Thyroid gland (tissue), 4 donors: ENCODE data around the gene ANTXR1. TPM values are rescaled to one million over a fixed set of nuclear protein-coding genes. Genes with fewer than 3 reads are reported as not detected.

ENCODE experiments used
- DNase-seq, 2 donors: peaks; one replicate each; pipeline ENCODE4 v3.0.0-alpha.2; 2019
- H3K27ac ChIP-seq, 3 donors: fragments of 200-600 bp; sonication (generic); 1 replicate in 2 of 3; 2 replicates in 1 of 3; pipeline ENCODE4 v1.5.1; 2016 to 2019; ENCODE audit warnings: mild to moderate bottlenecking in 1 of 3, moderate library complexity in 1 of 3
- H3K27me3 ChIP-seq: fragments of 200-600 bp; sonication (generic); one replicate; pipeline ENCODE4 v1.5.1; 2019
- H3K36me3 ChIP-seq, 2 donors: fragments of 200-600 bp; sonication (generic); one replicate each; pipeline ENCODE4 v1.5.1; 2016 to 2019
- H3K4me1 ChIP-seq, 2 donors: fragments of 200-600 bp; sonication (generic); one replicate each; pipeline ENCODE4 v1.5.1; 2017 to 2019
- H3K4me3 ChIP-seq, 3 donors: fragments of 200-600 bp; sonication (generic); replicated peaks in 1 of 3; 1 replicate in 2 of 3; 2 replicates in 1 of 3; pipeline ENCODE4 v1.5.1; 2016; ENCODE audit warnings: mild to moderate bottlenecking in 1 of 3
- H3K9me3 ChIP-seq: fragments of 200-600 bp; sonication (generic); one replicate; pipeline ENCODE4 v1.5.1; 2017
- POLR2A ChIP-seq, 2 donors: fragments of 450-650 bp; IDR thresholded peaks; one replicate each; pipeline ENCODE4 v1.6.1; 2017; ENCODE audit warnings: antibody characterized with exemption in 2 of 2, mild to moderate bottlenecking in 2 of 2, moderate library complexity in 1 of 2
- WGBS, 2 donors: methylation state at CpG; one replicate each; pipeline ENCODE4 v1.1.5; 2017; 5-methylcytosine and 5-hydroxymethylcytosine counted together
- intact Hi-C: fragments of 100-400 bp; cut with DNase I; formaldehyde crosslinking; loops from one replicate; pipeline ENCODE4 v1.15.1; 2023
- total RNA-seq, 4 donors: library from RNA; depleted of rRNA; stranded (reverse); fragments of >200 nt; gene quantifications; one replicate each; pipeline ENCODE4 v1.2.3, GENCODE V29; 2016
- TF ChIP-seq, protein P1 (sequence below), 6 experiments: fragments of 200-600 bp in 3 of 6; fragments of 450-650 bp in 3 of 6; sonication (generic) in 3 of 6; IDR thresholded peaks; one replicate each; pipeline ENCODE4 v1.5.1; 2016 to 2019; ENCODE audit warnings: antibody characterized with exemption in 6 of 6, mild to moderate bottlenecking in 2 of 6, inconsistent platforms in 1 of 6, moderate library complexity in 1 of 6

ANTXR1 gene
- total RNA-seq, 4 donors from 2014 or later: 56.4 to 103 (median 79.3) TPM

DNA sequence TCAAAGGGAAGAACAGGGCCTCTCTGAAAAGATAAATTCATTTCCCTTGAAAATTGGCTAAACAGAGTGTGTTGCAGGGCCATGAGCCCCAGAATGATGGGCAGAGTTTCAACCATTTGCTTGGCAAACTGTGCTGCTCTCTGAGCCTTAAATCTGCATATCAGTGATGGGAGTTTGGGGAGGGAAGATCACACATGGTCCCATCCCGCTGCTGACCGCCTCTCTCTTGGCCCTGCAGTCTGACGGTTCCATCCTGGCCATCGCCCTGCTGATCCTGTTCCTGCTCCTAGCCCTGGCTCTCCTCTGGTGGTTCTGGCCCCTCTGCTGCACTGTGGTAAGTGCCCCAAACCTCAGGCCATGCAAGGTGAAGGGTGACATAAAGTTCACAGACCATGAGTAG is 139.0 kb downstream of the ANTXR1 start:
- no peak for DNase-seq
- intact Hi-C loops: loop anchor here (10.0 kb wide), 1 partner anchor 137 kb away; the partner anchor contains the start of gene ANTXR1

DNA sequence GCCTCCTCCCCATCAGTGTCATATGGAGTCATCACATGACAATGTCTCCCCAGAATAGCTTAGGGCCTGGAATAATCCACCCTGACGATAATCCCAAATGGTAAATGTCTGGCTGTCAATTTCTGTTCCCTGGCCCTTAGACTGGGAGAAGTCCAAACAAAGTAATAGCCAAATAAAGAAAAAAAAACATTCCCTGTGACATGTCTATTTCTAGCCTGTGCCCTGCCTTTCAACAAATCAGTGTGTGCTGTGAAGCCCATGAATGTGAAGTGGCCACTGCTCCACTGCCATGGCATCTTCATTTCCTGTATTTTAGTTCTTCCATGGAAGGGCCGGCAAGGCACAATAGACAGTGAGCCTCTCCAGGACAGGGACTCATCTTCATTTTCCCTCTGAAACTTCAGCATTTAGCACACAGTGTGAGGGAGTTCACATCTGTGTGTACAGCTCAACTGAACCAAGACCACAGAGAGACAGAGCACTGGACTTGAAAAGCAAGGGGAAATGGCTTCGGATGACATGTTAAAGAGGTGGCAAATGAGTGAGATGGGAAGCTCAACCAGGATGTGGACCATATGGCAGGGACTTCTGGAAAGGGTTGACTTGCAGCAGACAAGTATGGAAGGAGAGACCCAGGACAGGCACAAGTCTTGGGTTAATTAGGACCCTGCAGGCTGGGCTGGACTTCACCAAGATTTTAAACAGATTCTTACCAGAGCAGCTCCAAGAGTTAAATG is 140.0 kb downstream of the ANTXR1 start:
- no peaks in the 10 kb centered on the region for H3K27me3 ChIP-seq
- DNase-seq: no peak
- H3K36me3 ChIP-seq: no peaks in the 10 kb centered on the region
- 84 to 86% methylated on average over 3 of the region's 3 CpGs for WGBS, 2 donors
- TF ChIP-seq, protein P1, sequence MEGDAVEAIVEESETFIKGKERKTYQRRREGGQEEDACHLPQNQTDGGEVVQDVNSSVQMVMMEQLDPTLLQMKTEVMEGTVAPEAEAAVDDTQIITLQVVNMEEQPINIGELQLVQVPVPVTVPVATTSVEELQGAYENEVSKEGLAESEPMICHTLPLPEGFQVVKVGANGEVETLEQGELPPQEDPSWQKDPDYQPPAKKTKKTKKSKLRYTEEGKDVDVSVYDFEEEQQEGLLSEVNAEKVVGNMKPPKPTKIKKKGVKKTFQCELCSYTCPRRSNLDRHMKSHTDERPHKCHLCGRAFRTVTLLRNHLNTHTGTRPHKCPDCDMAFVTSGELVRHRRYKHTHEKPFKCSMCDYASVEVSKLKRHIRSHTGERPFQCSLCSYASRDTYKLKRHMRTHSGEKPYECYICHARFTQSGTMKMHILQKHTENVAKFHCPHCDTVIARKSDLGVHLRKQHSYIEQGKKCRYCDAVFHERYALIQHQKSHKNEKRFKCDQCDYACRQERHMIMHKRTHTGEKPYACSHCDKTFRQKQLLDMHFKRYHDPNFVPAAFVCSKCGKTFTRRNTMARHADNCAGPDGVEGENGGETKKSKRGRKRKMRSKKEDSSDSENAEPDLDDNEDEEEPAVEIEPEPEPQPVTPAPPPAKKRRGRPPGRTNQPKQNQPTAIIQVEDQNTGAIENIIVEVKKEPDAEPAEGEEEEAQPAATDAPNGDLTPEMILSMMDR (IDR thresholded peaks at IDR 0.05): no peak
- no peak for TF ChIP-seq POLR2A (IDR thresholded peaks at IDR 0.05)
- no peaks in the 10 kb centered on the region for H3K9me3 ChIP-seq
- H3K4me1 ChIP-seq: peaks cover 5 to 34% of the 10 kb centered on the region in 2 donors
- H3K4me3 ChIP-seq: no peak overlapping the region
- H3K27ac ChIP-seq: peak overlapping the region in 1 of 3 donors; percentile 3
- intact Hi-C loops: loop anchor here (10.0 kb wide), 1 partner anchor 138 kb away; the partner anchor contains the start of gene ANTXR1

More for the DNA sequence above, 139.0 kb downstream of the ANTXR1 start:
- no peak for TF ChIP-seq POLR2A (IDR thresholded peaks at IDR 0.05)
- TF ChIP-seq, protein P1 (IDR thresholded peaks at IDR 0.05): no peak
- Histone ChIP-seq H3K27ac (peak overlapping the region in 2 of 3 donors; percentile 6 to 29), H3K4me3 (no peak overlapping the region), H3K9me3 (no peaks in the 10 kb centered on the region), H3K4me1 (peaks cover 5 to 34% of the 10 kb centered on the region in 2 donors), H3K27me3 (no peaks in the 10 kb centered on the region), H3K36me3 (no peaks in the 10 kb centered on the region)
- WGBS, 2 donors: 85 to 90% methylated on average over 4 of the region's 4 CpGs

DNA sequence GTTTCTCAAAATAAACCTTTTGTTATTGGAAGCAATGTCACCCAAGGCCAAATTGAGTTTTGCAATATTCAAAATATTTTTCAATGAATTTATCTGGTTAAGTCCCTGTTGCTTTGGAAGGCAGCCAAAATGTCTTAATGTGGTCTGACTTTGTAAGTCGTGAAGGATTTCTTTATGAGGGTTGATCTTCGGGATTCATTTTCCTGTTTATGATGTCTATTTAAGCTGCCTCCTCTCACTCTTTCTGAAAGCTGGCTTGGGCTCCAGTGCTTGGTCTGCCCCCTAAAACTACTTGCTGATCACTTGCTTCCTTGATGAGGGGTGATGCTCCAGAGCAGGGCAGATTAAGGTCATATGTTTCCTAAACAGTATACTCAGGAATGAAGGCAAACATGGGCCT is 141.1 kb downstream of the ANTXR1 start:
- 32 to 48% methylated on average over 2 of the region's 2 CpGs for WGBS, 2 donors
- Histone ChIP-seq H3K4me3 (no peak overlapping the region), H3K36me3 (no peaks in the 10 kb centered on the region), H3K9me3 (no peaks in the 10 kb centered on the region), H3K4me1 (peaks cover 5 to 34% of the 10 kb centered on the region in 2 donors), H3K27me3 (no peaks in the 10 kb centered on the region), H3K27ac (no peak overlapping the region)
- TF ChIP-seq, protein P1 (IDR thresholded peaks at IDR 0.05): no peak
- no peak for TF ChIP-seq POLR2A (IDR thresholded peaks at IDR 0.05)
- intact Hi-C loops: loop anchor here (10.0 kb wide), 1 partner anchor 139 kb away; the partner anchor contains the start of gene ANTXR1
- DNase-seq: no peak

DNA sequence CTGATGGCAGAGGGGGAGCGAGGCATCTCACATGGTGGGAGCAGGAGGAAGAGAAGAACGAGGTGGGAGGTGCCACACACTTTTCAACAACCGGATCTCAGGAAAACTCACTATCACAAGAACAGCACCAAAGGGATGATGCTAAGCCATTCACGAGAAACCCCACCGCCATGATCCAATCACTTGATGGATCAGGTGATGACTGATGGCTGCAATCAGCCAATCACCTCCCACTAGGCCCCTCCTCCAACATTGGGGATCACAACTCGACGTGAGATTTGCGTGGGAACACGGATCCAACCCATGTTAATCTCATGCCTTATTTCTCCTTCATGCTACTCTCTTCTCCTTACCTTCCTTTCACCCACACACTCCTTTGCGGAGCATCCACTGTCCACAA is 143.6 kb downstream of the ANTXR1 start:
- no peak overlapping the region for H3K27ac ChIP-seq
- intact Hi-C loops: loop anchor here (10.0 kb wide), 1 partner anchor 142 kb away; the partner anchor contains the start of gene ANTXR1
- WGBS, 2 donors: 95 to 96% methylated on average over 10 of the region's 10 CpGs

More for the DNA sequence above, 143.6 kb downstream of the ANTXR1 start:
- H3K4me3 ChIP-seq: no peak overlapping the region
- H3K36me3 ChIP-seq: no peaks in the 10 kb centered on the region
- H3K9me3 ChIP-seq: no peaks in the 10 kb centered on the region
- H3K4me1 ChIP-seq: peaks cover 0 to 42% of the 10 kb centered on the region in 2 donors
- no peak for TF ChIP-seq POLR2A (IDR thresholded peaks at IDR 0.05)
- TF ChIP-seq, protein P1 (IDR thresholded peaks at IDR 0.05): no peak
- H3K27me3 ChIP-seq: no peaks in the 10 kb centered on the region
- DNase-seq: no peak
